Measurements from ENCODE around the gene PLCD3. TPM values are rescaled to one million over a fixed set of nuclear protein-coding genes. Genes with fewer than 3 reads are reported as not detected.

PLCD3 gene
- total and polyA plus RNA-seq, 9 of the 15 experiments (the other 6 are each of a cell fraction or from before 2014, with no cell fraction given) = 0.20 to 22.6 (median 7.5) TPM

DNA sequence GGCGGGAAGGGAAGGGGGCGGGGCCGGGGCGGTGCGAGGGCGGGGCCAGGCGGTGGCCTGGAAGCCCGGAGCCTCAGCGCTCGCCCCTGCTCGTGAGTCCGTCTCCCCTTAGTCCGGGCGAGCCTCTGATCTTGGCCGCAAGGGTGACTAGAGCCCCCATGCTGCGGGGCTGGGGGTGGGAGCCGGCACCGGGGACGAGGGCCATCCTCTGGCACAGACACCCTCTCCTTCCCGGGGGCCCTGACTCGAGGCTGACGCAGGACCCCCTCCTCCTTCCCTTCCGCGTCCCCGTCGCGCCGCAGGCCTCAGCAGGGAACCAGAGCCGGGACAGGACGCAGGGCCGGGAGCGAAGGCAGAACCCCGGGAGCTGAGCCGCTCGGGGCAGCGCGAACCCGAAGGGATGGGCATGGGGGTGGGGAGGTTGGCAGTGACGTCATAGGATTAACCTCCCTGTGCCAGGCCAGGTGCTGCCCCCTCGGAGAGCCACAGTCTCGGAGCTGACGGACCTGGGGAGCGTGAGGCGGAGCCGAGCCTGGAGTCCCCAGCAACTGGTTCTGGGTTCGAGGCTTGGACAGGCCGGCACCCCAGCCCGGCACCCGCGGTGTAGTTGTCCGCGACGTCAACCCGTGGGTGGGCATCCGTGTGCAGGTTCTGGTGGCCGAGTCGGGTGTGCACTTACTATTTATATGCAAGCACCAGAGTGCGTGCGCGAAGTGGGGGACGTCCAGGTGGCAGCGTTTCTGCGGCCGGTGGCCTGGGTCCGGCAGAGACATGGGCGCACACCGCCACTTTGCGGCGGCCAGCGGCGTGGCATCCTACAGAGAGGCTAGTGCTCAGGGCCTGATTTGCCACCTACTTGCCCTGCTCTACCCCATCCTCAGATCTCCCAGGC is 503 bp upstream of the PLCD3 start (continued):
- TF ChIP-seq, protein P1, sequence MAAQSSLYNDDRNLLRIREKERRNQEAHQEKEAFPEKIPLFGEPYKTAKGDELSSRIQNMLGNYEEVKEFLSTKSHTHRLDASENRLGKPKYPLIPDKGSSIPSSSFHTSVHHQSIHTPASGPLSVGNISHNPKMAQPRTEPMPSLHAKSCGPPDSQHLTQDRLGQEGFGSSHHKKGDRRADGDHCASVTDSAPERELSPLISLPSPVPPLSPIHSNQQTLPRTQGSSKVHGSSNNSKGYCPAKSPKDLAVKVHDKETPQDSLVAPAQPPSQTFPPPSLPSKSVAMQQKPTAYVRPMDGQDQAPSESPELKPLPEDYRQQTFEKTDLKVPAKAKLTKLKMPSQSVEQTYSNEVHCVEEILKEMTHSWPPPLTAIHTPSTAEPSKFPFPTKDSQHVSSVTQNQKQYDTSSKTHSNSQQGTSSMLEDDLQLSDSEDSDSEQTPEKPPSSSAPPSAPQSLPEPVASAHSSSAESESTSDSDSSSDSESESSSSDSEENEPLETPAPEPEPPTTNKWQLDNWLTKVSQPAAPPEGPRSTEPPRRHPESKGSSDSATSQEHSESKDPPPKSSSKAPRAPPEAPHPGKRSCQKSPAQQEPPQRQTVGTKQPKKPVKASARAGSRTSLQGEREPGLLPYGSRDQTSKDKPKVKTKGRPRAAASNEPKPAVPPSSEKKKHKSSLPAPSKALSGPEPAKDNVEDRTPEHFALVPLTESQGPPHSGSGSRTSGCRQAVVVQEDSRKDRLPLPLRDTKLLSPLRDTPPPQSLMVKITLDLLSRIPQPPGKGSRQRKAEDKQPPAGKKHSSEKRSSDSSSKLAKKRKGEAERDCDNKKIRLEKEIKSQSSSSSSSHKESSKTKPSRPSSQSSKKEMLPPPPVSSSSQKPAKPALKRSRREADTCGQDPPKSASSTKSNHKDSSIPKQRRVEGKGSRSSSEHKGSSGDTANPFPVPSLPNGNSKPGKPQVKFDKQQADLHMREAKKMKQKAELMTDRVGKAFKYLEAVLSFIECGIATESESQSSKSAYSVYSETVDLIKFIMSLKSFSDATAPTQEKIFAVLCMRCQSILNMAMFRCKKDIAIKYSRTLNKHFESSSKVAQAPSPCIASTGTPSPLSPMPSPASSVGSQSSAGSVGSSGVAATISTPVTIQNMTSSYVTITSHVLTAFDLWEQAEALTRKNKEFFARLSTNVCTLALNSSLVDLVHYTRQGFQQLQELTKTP (IDR thresholded peaks at IDR 0.05; ENCODE audit: low read depth in 1 of 2, partially characterized antibody in 2 of 2) = no peak
- TF ChIP-seq CHD4 (IDR thresholded peaks at IDR 0.05; ENCODE audit: insufficient read depth, insufficient replicate concordance, low read depth, low read length, poor library complexity, severe bottlenecking) = peak; percentile 46
- TF ChIP-seq HLTF (IDR thresholded peaks at IDR 0.05) = no peak
- TF ChIP-seq, protein P2, sequence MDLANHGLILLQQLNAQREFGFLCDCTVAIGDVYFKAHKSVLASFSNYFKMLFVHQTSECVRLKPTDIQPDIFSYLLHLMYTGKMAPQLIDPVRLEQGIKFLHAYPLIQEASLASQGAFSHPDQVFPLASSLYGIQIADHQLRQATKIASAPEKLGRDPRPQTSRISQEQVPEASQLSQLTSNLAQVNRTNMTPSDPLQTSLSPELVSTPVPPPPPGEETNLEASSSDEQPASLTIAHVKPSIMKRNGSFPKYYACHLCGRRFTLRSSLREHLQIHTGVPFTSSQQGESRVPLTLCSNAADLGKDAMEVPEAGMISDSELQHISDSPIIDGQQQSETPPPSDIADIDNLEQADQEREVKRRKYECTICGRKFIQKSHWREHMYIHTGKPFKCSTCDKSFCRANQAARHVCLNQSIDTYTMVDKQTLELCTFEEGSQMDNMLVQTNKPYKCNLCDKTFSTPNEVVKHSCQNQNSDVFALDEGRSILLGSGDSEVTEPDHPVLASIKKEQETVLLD (IDR thresholded peaks at IDR 0.05) = peak; percentile 59; the same call in 1 of the 2 replicates
- peak; percentile 82 for TF ChIP-seq ZFX (CRISPR knock-in tag; IDR thresholded peaks at IDR 0.05)
- TF ChIP-seq TAF15 (IDR thresholded peaks at IDR 0.05; ENCODE audit: low read depth, low read length) = no peak
- no peak for TF ChIP-seq ARNT (IDR thresholded peaks at IDR 0.05)
- no peak for TF ChIP-seq MAFK (IDR thresholded peaks at IDR 0.05; ENCODE audit: low read length)
- TF ChIP-seq, protein P3, sequence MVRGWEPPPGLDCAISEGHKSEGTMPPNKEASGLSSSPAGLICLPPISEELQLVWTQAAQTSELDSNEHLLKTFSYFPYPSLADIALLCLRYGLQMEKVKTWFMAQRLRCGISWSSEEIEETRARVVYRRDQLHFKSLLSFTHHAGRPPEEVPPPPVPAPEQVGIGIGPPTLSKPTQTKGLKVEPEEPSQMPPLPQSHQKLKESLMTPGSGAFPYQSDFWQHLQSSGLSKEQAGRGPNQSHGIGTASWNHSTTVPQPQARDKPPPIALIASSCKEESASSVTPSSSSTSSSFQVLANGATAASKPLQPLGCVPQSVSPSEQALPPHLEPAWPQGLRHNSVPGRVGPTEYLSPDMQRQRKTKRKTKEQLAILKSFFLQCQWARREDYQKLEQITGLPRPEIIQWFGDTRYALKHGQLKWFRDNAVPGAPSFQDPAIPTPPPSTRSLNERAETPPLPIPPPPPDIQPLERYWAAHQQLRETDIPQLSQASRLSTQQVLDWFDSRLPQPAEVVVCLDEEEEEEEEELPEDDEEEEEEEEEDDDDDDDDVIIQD (CRISPR knock-in tag; IDR thresholded peaks at IDR 0.05) = no peak
- TF ChIP-seq NR2C2 (CRISPR knock-in tag; IDR thresholded peaks at IDR 0.05) = 0 out of 2 replicates have a peak, but pooled peaks have one; percentile 2
- no peak for TF ChIP-seq NR2C2 (tag; IDR thresholded peaks at IDR 0.05)
- TF ChIP-seq KDM5B (IDR thresholded peaks at IDR 0.05; ENCODE audit: insufficient replicate concordance, low read depth, low read length) = peak; percentile 24
- TF ChIP-seq EWSR1 (IDR thresholded peaks at IDR 0.05; ENCODE audit: borderline replicate concordance, low read depth, partially characterized antibody) = no peak
- no peak for TF ChIP-seq RBM17 (IDR thresholded peaks at IDR 0.05; ENCODE audit: borderline replicate concordance, low read depth, low read length)
- TF ChIP-seq NFIX (CRISPR knock-in tag; IDR thresholded peaks at IDR 0.05; ENCODE audit: low read depth) = no peak
- peak; percentile 78; the same call in 1 of the 2 replicates for TF ChIP-seq GATAD2A (IDR thresholded peaks at IDR 0.05)
- TF ChIP-seq, protein P4, sequence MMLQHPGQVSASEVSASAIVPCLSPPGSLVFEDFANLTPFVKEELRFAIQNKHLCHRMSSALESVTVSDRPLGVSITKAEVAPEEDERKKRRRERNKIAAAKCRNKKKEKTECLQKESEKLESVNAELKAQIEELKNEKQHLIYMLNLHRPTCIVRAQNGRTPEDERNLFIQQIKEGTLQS (IDR thresholded peaks at IDR 0.05) = peak; percentile 88
- TF ChIP-seq, protein P4 (CRISPR knock-in tag; conservative IDR thresholded peaks at IDR 0.05) = no peak
- TF ChIP-seq SIRT6 (IDR thresholded peaks at IDR 0.05; ENCODE audit: low read depth, low read length) = no peak

Measured in K562 (cell line).